Chondrocyte (in vitro differentiated cells): ENCODE measurements around the gene PAX8. TPM values are rescaled to one million over a fixed set of nuclear protein-coding genes. Genes with fewer than 3 reads are reported as not detected.
A peak's percentile ranks its signal among the peaks of the same experiment; 100 is the strongest.
"Not testable (repeated sequence)": the region's sequence is repeated elsewhere in the genome, so short reads cannot be mapped to it uniquely, and the experiment has no call there.

Experiments
- DNase-seq: peaks from one replicate; pipeline ENCODE4 v3.0.0; 2021; ENCODE audit warnings: mixed read lengths, low spot score
- H3K27ac Mint-ChIP-seq: one replicate; pipeline ENCODE4 v1.8.0; 2021; ENCODE audit warnings: mild to moderate bottlenecking, moderate library complexity, mixed read lengths; ENCODE audit not compliant: unreplicated experiment
- H3K27me3 Mint-ChIP-seq: 2 replicates; pipeline ENCODE4 v1.8.0; 2021; ENCODE audit warnings: low read depth, mixed read lengths
- H3K36me3 Mint-ChIP-seq: 2 replicates; pipeline ENCODE4 v1.8.0; 2021; ENCODE audit warnings: low read depth, mixed read lengths
- H3K4me1 Mint-ChIP-seq: 2 replicates; pipeline ENCODE4 v1.8.0; 2021; ENCODE audit warnings: low read depth, mild to moderate bottlenecking, mixed read lengths
- H3K4me3 Mint-ChIP-seq: one replicate; pipeline ENCODE4 v1.8.0; 2021; ENCODE audit warnings: mild to moderate bottlenecking, moderate library complexity, mixed read lengths; ENCODE audit not compliant: unreplicated experiment
- H3K9me3 Mint-ChIP-seq: 2 replicates; pipeline ENCODE4 v1.8.0; 2021; ENCODE audit warnings: low read depth, mixed read lengths
- CTCF ChIP-seq: fragments of 200-600 bp; sonication (generic); IDR thresholded peaks from 2 replicates; pipeline ENCODE4 v1.5.0; 2021; ENCODE audit warnings: antibody characterized with exemption, mild to moderate bottlenecking, moderate library complexity
- total RNA-seq: library from RNA; stranded (reverse); gene quantifications from 3 replicates; pipeline ENCODE4 v1.2.1, GENCODE V29; 2021

The PAX8 gene
- total RNA-seq, 1 donor from 2014 or later = not detected

- Mint-ChIP-seq H3K36me3 (no peaks in the 10 kb centered on the region), H3K4me3 (no peak overlapping the region), H3K9me3 (no peaks in the 10 kb centered on the region), H3K4me1 (peaks cover 27% of the 10 kb centered on the region), H3K27ac (no peak overlapping the region), H3K27me3 (peaks cover 17% of the 10 kb centered on the region)
- DNase-seq = no peak
- TF ChIP-seq CTCF = no peak
Measured at GRCh38 chr2:113316085-113316484, 37.4 kb upstream of the PAX8 start.

DNA sequence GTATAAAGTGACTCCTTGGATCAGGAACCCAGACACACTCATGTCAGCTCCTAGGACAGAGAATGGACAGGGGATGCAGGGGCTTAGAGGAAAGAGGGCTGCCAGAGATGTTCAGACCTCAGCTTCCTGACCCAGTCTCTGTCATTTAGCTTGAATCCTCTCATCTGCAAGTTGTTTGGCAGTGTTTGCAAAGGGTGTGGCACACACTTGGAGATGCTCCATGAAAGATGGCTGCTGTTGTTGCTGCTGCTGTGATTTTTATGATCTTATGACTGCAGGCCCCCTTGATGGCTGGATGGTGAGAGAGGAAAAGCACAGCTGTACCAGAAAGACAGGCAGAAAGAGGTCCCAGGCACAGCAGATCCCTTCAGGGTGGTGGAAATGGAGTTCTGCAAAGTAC, 35.9 kb upstream of the PAX8 start:
- Mint-ChIP-seq H3K4me1 (peaks cover 35% of the 10 kb centered on the region), H3K27me3 (peaks cover 17% of the 10 kb centered on the region)
- H3K9me3 Mint-ChIP-seq, H3K36me3 Mint-ChIP-seq, H3K4me3 Mint-ChIP-seq, H3K27ac Mint-ChIP-seq, DNase-seq: not testable (repeated sequence)

GRCh38 chr2:113314176-113314575, 35.5 kb upstream of the PAX8 start:
- not testable (repeated sequence) for DNase-seq, H3K9me3 Mint-ChIP-seq, H3K27ac Mint-ChIP-seq, H3K4me3 Mint-ChIP-seq, H3K36me3 Mint-ChIP-seq
- peaks cover 17% of the 10 kb centered on the region for H3K27me3 Mint-ChIP-seq
- peaks cover 39% of the 10 kb centered on the region for H3K4me1 Mint-ChIP-seq

DNA sequence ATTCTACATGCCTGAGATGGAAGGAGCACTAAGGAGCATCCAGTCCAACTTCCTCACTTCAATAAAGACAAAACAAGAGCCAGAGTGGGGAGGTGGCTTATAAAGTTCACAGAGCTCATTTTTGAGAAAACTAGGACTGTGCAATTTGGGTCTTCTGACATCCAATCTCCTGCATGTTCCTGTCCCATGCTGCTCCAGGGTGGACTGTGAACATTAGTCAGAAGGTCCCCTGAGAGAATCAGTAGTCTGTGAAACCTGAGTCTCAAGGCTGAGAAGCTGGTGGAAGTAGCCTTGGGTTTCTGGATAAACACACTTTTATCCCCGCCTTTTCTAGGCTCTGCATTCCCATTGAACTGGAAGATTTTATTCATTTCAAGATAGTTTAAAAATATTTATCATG, 33.1 kb upstream of the PAX8 start:
- not testable (repeated sequence) for H3K27me3 Mint-ChIP-seq, H3K4me3 Mint-ChIP-seq, DNase-seq, H3K36me3 Mint-ChIP-seq, H3K9me3 Mint-ChIP-seq
- Mint-ChIP-seq H3K4me1 (peaks cover 39% of the 10 kb centered on the region), H3K27ac (peak overlapping the region; percentile 62)

DNA sequence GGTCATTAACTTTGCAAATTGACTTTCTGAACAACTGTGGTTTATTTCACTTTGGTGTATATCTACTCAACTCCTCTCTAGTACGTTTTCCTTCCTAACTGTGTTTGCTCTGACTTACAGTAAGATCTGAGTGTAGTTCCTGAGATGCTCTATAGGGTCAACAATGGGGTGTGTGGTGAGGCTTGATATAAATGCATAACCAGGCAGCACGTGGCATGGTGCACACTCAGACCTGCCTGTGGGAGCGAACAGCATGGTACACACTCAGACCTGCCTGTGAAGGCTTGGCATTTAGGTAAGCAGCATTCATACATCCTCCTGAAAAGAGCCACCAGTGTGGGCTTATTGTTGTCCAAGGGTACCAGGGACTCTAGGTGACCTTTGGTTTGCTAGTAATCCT, 32.5 kb upstream of the PAX8 start:
- not testable (repeated sequence) for DNase-seq, H3K27me3 Mint-ChIP-seq, H3K9me3 Mint-ChIP-seq, H3K4me3 Mint-ChIP-seq, H3K27ac Mint-ChIP-seq, H3K36me3 Mint-ChIP-seq
- peaks cover 39% of the 10 kb centered on the region for H3K4me1 Mint-ChIP-seq

- Mint-ChIP-seq H3K4me3 (no peak overlapping the region), H3K36me3 (no peaks in the 10 kb centered on the region), H3K27ac (no peak overlapping the region), H3K9me3 (no peaks in the 10 kb centered on the region), H3K4me1 (peaks cover 38% of the 10 kb centered on the region), H3K27me3 (peaks cover 2% of the 10 kb centered on the region)
- no peak for DNase-seq
- TF ChIP-seq CTCF = no peak
Measured at GRCh38 chr2:113309655-113310387, 31.1 kb upstream of the PAX8 start.

DNA sequence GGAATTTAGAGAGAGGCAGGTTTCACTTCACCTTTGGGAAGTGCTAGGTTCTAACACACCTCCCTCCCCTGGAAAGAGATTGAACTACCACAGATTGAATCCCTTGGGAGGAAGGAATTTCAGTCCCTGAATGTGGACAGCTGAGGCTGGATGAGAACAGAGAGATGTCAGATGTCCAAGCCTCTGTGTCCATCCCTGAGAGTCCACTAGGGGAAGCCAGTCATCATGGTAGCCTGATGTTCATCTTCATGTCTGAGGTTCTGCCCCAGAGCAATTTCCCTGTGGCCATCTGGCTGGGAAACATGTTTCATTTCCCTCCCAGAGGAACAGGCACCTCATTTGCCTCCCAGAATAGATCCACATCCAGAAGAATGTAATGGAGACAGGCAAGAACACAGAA, 30.1 kb upstream of the PAX8 start:
- not testable (repeated sequence) for H3K36me3 Mint-ChIP-seq, H3K4me3 Mint-ChIP-seq, DNase-seq, H3K27ac Mint-ChIP-seq, H3K9me3 Mint-ChIP-seq, H3K27me3 Mint-ChIP-seq
- TF ChIP-seq CTCF = peak; percentile 38
- H3K4me1 Mint-ChIP-seq = peaks cover 34% of the 10 kb centered on the region

DNA sequence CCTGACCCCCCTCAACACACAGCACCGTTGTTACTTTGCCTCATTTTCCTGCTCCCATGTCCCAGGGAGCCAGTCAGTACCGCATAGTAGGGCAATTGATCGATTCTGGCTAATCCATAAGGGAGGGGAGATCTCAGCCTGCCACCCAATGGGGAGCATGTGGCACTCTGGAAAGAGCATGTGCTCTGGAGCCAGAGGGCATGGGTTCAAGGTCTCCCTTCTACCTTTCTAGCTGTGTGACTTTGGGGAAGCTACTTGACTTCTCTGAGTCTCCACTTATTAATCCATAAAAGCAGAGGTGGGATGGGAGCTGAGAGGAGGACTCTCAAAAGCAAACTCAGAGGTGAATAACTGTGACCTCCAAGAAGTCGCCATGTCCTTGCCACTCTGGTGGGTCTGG, 27.5 kb upstream of the PAX8 start:
- H3K4me3 Mint-ChIP-seq, H3K36me3 Mint-ChIP-seq, H3K9me3 Mint-ChIP-seq, DNase-seq, H3K27ac Mint-ChIP-seq, H3K27me3 Mint-ChIP-seq: not testable (repeated sequence)
- peaks cover 22% of the 10 kb centered on the region for H3K4me1 Mint-ChIP-seq

GRCh38 chr2:113305749-113306148, 27.0 kb upstream of the PAX8 start:
- H3K4me3 Mint-ChIP-seq, H3K36me3 Mint-ChIP-seq, H3K9me3 Mint-ChIP-seq, H3K27ac Mint-ChIP-seq, H3K27me3 Mint-ChIP-seq, DNase-seq: not testable (repeated sequence)
- H3K4me1 Mint-ChIP-seq = peaks cover 19% of the 10 kb centered on the region
